ENCODE measurements around the gene ATP2A3. TPM values are rescaled to one million over a fixed set of nuclear protein-coding genes. Genes with fewer than 3 reads are reported as not detected.

ATP2A3 gene
- total RNA-seq, 4 donors from 2014 or later, result 78.6 to 231 (median 112) TPM

GRCh38 chr17:3969963-3970362 is 5.7 kb upstream of the ATP2A3 start:
- no peak for DNase-seq
- no peaks in the 10 kb centered on the region for H3K9me3 ChIP-seq
- peaks cover 3 to 28% (median 21%) of the 10 kb centered on the region in 4 donors for H3K4me1 ChIP-seq
- H3K36me3 ChIP-seq, result no peaks in the 10 kb centered on the region
- H3K27ac ChIP-seq, result no peak overlapping the region
- TF ChIP-seq CTCF (IDR thresholded peaks at IDR 0.05) (no peak), POLR2A (IDR thresholded peaks at IDR 0.05) (no peak)
- no peak overlapping the region for H3K4me3 ChIP-seq
- no peaks in the 10 kb centered on the region for H3K27me3 ChIP-seq

- TF ChIP-seq POLR2A (IDR thresholded peaks at IDR 0.05), result no peak
- no peak for TF ChIP-seq CTCF (IDR thresholded peaks at IDR 0.05)
- Histone ChIP-seq H3K36me3 (no peaks in the 10 kb centered on the region), H3K27me3 (no peaks in the 10 kb centered on the region), H3K4me1 (peaks cover 3 to 30% (median 21%) of the 10 kb centered on the region in 4 donors), H3K9me3 (no peaks in the 10 kb centered on the region), H3K27ac (no peak overlapping the region), H3K4me3 (no peak overlapping the region)
- no peak for DNase-seq
Measured at GRCh38 chr17:3968886-3969524, 4.8 kb upstream of the ATP2A3 start.

GRCh38 chr17:3968015-3968414 is 3.8 kb upstream of the ATP2A3 start:
- Histone ChIP-seq H3K27ac (peak overlapping the region in 3 of 4 donors; percentile 40 to 92 (median 87)), H3K36me3 (no peaks in the 10 kb centered on the region), H3K4me1 (peaks cover 3 to 35% (median 21%) of the 10 kb centered on the region in 4 donors), H3K9me3 (no peaks in the 10 kb centered on the region), H3K4me3 (no peak overlapping the region), H3K27me3 (no peaks in the 10 kb centered on the region)
- peak in 1 of 3 donors; percentile 54 for DNase-seq
- no peak for TF ChIP-seq POLR2A (IDR thresholded peaks at IDR 0.05)
- no peak for TF ChIP-seq CTCF (IDR thresholded peaks at IDR 0.05)

GRCh38 chr17:3966720-3967363 is 2.6 kb upstream of the ATP2A3 start:
- Histone ChIP-seq H3K36me3 (no peaks in the 10 kb centered on the region), H3K4me3 (peak overlapping the region in 1 of 4 donors; percentile 25), H3K4me1 (peaks cover 3 to 36% (median 26%) of the 10 kb centered on the region in 4 donors), H3K9me3 (no peaks in the 10 kb centered on the region), H3K27me3 (no peaks in the 10 kb centered on the region), H3K27ac (peak overlapping the region; percentile 75 to 99 (median 90))
- DNase-seq, result peak; percentile 58 to 84 (median 82)
- TF ChIP-seq POLR2A (IDR thresholded peaks at IDR 0.05) (peak in 1 of 2 donors; percentile 27), CTCF (IDR thresholded peaks at IDR 0.05) (peak in 4 of 6 experiments; percentile 11 to 48 (median 46))

GRCh38 chr17:3965118-3965800 is 1.0 kb upstream of the ATP2A3 start:
- peaks cover 3 to 52% (median 39%) of the 10 kb centered on the region in 4 donors for H3K4me1 ChIP-seq
- TF ChIP-seq POLR2A (IDR thresholded peaks at IDR 0.05), result peak; percentile 50 to 70
- no peak for TF ChIP-seq CTCF (IDR thresholded peaks at IDR 0.05)
- DNase-seq, result peak; percentile 85 to 92 (median 86)
- peak overlapping the region; percentile 78 to 99 (median 90) for H3K27ac ChIP-seq
- no peaks in the 10 kb centered on the region for H3K9me3 ChIP-seq
- no peaks in the 10 kb centered on the region for H3K27me3 ChIP-seq
- no peaks in the 10 kb centered on the region for H3K36me3 ChIP-seq
- H3K4me3 ChIP-seq, result peak overlapping the region; percentile 68 to 98 (median 81)
